Thyroid gland (tissue), 4 donors: ENCODE data around the gene ARMH3. TPM values are rescaled to one million over a fixed set of nuclear protein-coding genes. Genes with fewer than 3 reads are reported as not detected.
A peak's percentile ranks its signal among the peaks of the same experiment; 100 is the strongest.

Experiments
- DNase-seq, 2 donors: peaks; one replicate each; pipeline ENCODE4 v3.0.0-alpha.2; 2019
- H3K27ac ChIP-seq, 3 donors: fragments of 200-600 bp; sonication (generic); 1 replicate in 2 of 3; 2 replicates in 1 of 3; pipeline ENCODE4 v1.5.1; 2016 to 2019; ENCODE audit warnings: mild to moderate bottlenecking in 1 of 3, moderate library complexity in 1 of 3
- H3K27me3 ChIP-seq: fragments of 200-600 bp; sonication (generic); one replicate; pipeline ENCODE4 v1.5.1; 2019
- H3K36me3 ChIP-seq, 2 donors: fragments of 200-600 bp; sonication (generic); one replicate each; pipeline ENCODE4 v1.5.1; 2016 to 2019
- H3K4me1 ChIP-seq, 2 donors: fragments of 200-600 bp; sonication (generic); one replicate each; pipeline ENCODE4 v1.5.1; 2017 to 2019
- H3K4me3 ChIP-seq, 3 donors: fragments of 200-600 bp; sonication (generic); replicated peaks in 1 of 3; 1 replicate in 2 of 3; 2 replicates in 1 of 3; pipeline ENCODE4 v1.5.1; 2016; ENCODE audit warnings: mild to moderate bottlenecking in 1 of 3
- H3K9me3 ChIP-seq: fragments of 200-600 bp; sonication (generic); one replicate; pipeline ENCODE4 v1.5.1; 2017
- POLR2A ChIP-seq, 2 donors: fragments of 450-650 bp; IDR thresholded peaks; one replicate each; pipeline ENCODE4 v1.6.1; 2017; ENCODE audit warnings: antibody characterized with exemption in 2 of 2, mild to moderate bottlenecking in 2 of 2, moderate library complexity in 1 of 2
- WGBS, 2 donors: methylation state at CpG; one replicate each; pipeline ENCODE4 v1.1.5; 2017; 5-methylcytosine and 5-hydroxymethylcytosine counted together
- intact Hi-C: fragments of 100-400 bp; cut with DNase I; formaldehyde crosslinking; loops from one replicate; pipeline ENCODE4 v1.15.1; 2023
- total RNA-seq, 4 donors: library from RNA; depleted of rRNA; stranded (reverse); fragments of >200 nt; gene quantifications; one replicate each; pipeline ENCODE4 v1.2.3, GENCODE V29; 2016
- TF ChIP-seq, protein P1 (sequence below), 6 experiments: fragments of 200-600 bp in 3 of 6; fragments of 450-650 bp in 3 of 6; sonication (generic) in 3 of 6; IDR thresholded peaks; one replicate each; pipeline ENCODE4 v1.5.1; 2016 to 2019; ENCODE audit warnings: antibody characterized with exemption in 6 of 6, mild to moderate bottlenecking in 2 of 6, inconsistent platforms in 1 of 6, moderate library complexity in 1 of 6

ARMH3 gene
- total RNA-seq, 4 donors from 2014 or later, result 14.2 to 21.2 (median 18.3) TPM

- intact Hi-C loops, result no loop called here
These were observed 222.5 kb downstream of the ARMH3 start for GRCh38 chr10:101833466-101833865.

GRCh38 chr10:101832325-101832771 is 223.6 kb downstream of the ARMH3 start:
- no peak for TF ChIP-seq POLR2A (IDR thresholded peaks at IDR 0.05)
- TF ChIP-seq, protein P1, sequence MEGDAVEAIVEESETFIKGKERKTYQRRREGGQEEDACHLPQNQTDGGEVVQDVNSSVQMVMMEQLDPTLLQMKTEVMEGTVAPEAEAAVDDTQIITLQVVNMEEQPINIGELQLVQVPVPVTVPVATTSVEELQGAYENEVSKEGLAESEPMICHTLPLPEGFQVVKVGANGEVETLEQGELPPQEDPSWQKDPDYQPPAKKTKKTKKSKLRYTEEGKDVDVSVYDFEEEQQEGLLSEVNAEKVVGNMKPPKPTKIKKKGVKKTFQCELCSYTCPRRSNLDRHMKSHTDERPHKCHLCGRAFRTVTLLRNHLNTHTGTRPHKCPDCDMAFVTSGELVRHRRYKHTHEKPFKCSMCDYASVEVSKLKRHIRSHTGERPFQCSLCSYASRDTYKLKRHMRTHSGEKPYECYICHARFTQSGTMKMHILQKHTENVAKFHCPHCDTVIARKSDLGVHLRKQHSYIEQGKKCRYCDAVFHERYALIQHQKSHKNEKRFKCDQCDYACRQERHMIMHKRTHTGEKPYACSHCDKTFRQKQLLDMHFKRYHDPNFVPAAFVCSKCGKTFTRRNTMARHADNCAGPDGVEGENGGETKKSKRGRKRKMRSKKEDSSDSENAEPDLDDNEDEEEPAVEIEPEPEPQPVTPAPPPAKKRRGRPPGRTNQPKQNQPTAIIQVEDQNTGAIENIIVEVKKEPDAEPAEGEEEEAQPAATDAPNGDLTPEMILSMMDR (IDR thresholded peaks at IDR 0.05), result no peak
- 59 to 70% methylated on average over 4 of the region's 4 CpGs for WGBS, 2 donors
- no peak for DNase-seq
- no peak overlapping the region for H3K4me3 ChIP-seq
- no peaks in the 10 kb centered on the region for H3K27me3 ChIP-seq
- no peaks in the 10 kb centered on the region for H3K9me3 ChIP-seq
- no peak overlapping the region for H3K27ac ChIP-seq
- H3K4me1 ChIP-seq, result peaks cover 18 to 20% of the 10 kb centered on the region in 2 donors
- no peaks in the 10 kb centered on the region for H3K36me3 ChIP-seq
- intact Hi-C loops, result no loop called here

More at GRCh38 chr10:101833466-101833865, 222.5 kb downstream of the ARMH3 start:
- Histone ChIP-seq H3K27me3 (no peaks in the 10 kb centered on the region), H3K36me3 (no peaks in the 10 kb centered on the region), H3K4me3 (no peak overlapping the region), H3K9me3 (no peaks in the 10 kb centered on the region), H3K4me1 (peaks cover 18 to 20% of the 10 kb centered on the region in 2 donors), H3K27ac (no peak overlapping the region)
- no peak for DNase-seq
- 91 to 95% methylated on average over 1 of the region's 1 CpG for WGBS, 2 donors
- TF ChIP-seq, protein P1 (IDR thresholded peaks at IDR 0.05), result no peak
- no peak for TF ChIP-seq POLR2A (IDR thresholded peaks at IDR 0.05)

- Histone ChIP-seq H3K4me3 (peak overlapping the region in 2 of 3 donors; percentile 27 to 48), H3K27ac (peak overlapping the region in 1 of 3 donors; percentile 37), H3K36me3 (no peaks in the 10 kb centered on the region), H3K27me3 (no peaks in the 10 kb centered on the region), H3K4me1 (peaks cover 18 to 20% of the 10 kb centered on the region in 2 donors), H3K9me3 (no peaks in the 10 kb centered on the region)
- WGBS, 2 donors, result 54 to 55% methylated on average over 9 of the region's 9 CpGs
- TF ChIP-seq, protein P1 (IDR thresholded peaks at IDR 0.05), result no peak
- no peak for TF ChIP-seq POLR2A (IDR thresholded peaks at IDR 0.05)
- no peak for DNase-seq
- intact Hi-C loops, result no loop called here
These were observed 224.7 kb downstream of the ARMH3 start for GRCh38 chr10:101831169-101831811.

GRCh38 chr10:101830322-101831168 is 225.4 kb downstream of the ARMH3 start:
- H3K4me3 ChIP-seq, result peak overlapping the region; percentile 1 to 48 (median 27)
- peak; percentile 93 to 94 for DNase-seq
- H3K9me3 ChIP-seq, result no peaks in the 10 kb centered on the region
- no peaks in the 10 kb centered on the region for H3K27me3 ChIP-seq
- peak in 1 of 2 donors; percentile 35 for TF ChIP-seq POLR2A (IDR thresholded peaks at IDR 0.05)
- TF ChIP-seq, protein P1 (IDR thresholded peaks at IDR 0.05), result no peak
- WGBS, 2 donors, result 0% methylated on average over 1 to 8 of the region's 56 CpGs
- no peaks in the 10 kb centered on the region for H3K36me3 ChIP-seq
- intact Hi-C loops, result no loop called here
- H3K27ac ChIP-seq, result peak overlapping the region in 2 of 3 donors; percentile 31 to 37
- H3K4me1 ChIP-seq, result peaks cover 18 to 20% of the 10 kb centered on the region in 2 donors
